ENCODE measurements around the gene SMPX. TPM values are rescaled to one million over a fixed set of nuclear protein-coding genes. Genes with fewer than 3 reads are reported as not detected.

Gene SMPX
- total and polyA plus RNA-seq, 2 experiments from 2014 or later, result not detected

DNA sequence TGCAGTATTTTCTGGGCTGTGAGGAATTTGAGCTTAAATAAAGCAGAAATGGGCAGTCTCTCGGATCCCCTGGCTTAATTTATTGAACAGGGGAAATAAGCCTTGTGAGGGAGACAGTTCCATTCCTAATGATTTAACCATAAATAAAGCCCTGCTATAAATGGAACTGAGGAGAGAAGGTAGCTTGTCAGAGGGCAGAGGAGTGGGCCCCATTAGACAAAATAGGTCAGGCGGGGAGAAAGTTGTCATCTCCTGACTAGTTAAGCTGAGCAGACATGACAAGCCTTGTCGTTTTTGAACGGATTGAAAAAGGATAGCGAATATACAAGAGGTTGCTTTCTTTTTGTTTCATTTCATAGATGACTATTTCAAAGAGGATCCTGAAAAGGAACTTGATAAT lies 39.3 kb downstream of the SMPX start (continued):
- TF ChIP-seq, protein P1, sequence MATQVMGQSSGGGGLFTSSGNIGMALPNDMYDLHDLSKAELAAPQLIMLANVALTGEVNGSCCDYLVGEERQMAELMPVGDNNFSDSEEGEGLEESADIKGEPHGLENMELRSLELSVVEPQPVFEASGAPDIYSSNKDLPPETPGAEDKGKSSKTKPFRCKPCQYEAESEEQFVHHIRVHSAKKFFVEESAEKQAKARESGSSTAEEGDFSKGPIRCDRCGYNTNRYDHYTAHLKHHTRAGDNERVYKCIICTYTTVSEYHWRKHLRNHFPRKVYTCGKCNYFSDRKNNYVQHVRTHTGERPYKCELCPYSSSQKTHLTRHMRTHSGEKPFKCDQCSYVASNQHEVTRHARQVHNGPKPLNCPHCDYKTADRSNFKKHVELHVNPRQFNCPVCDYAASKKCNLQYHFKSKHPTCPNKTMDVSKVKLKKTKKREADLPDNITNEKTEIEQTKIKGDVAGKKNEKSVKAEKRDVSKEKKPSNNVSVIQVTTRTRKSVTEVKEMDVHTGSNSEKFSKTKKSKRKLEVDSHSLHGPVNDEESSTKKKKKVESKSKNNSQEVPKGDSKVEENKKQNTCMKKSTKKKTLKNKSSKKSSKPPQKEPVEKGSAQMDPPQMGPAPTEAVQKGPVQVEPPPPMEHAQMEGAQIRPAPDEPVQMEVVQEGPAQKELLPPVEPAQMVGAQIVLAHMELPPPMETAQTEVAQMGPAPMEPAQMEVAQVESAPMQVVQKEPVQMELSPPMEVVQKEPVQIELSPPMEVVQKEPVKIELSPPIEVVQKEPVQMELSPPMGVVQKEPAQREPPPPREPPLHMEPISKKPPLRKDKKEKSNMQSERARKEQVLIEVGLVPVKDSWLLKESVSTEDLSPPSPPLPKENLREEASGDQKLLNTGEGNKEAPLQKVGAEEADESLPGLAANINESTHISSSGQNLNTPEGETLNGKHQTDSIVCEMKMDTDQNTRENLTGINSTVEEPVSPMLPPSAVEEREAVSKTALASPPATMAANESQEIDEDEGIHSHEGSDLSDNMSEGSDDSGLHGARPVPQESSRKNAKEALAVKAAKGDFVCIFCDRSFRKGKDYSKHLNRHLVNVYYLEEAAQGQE (IDR thresholded peaks at IDR 0.05; ENCODE audit: unreplicated experiment), result no peak
- no peak for TF ChIP-seq JUNB (IDR thresholded peaks at IDR 0.05; ENCODE audit: unreplicated experiment)
- TF ChIP-seq NANOG (IDR thresholded peaks at IDR 0.05; ENCODE audit: borderline replicate concordance), result no peak
- TF ChIP-seq, protein P2, sequence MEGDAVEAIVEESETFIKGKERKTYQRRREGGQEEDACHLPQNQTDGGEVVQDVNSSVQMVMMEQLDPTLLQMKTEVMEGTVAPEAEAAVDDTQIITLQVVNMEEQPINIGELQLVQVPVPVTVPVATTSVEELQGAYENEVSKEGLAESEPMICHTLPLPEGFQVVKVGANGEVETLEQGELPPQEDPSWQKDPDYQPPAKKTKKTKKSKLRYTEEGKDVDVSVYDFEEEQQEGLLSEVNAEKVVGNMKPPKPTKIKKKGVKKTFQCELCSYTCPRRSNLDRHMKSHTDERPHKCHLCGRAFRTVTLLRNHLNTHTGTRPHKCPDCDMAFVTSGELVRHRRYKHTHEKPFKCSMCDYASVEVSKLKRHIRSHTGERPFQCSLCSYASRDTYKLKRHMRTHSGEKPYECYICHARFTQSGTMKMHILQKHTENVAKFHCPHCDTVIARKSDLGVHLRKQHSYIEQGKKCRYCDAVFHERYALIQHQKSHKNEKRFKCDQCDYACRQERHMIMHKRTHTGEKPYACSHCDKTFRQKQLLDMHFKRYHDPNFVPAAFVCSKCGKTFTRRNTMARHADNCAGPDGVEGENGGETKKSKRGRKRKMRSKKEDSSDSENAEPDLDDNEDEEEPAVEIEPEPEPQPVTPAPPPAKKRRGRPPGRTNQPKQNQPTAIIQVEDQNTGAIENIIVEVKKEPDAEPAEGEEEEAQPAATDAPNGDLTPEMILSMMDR (conservative IDR thresholded peaks at IDR 0.05; ENCODE audit: low read depth in 2 of 2), result no peak
- no peak for TF ChIP-seq ZNF331 (CRISPR knock-in tag; IDR thresholded peaks at IDR 0.05; ENCODE audit: low read depth)
- TF ChIP-seq ZNF114 (CRISPR knock-in tag; IDR thresholded peaks at IDR 0.05), result no peak

DNA sequence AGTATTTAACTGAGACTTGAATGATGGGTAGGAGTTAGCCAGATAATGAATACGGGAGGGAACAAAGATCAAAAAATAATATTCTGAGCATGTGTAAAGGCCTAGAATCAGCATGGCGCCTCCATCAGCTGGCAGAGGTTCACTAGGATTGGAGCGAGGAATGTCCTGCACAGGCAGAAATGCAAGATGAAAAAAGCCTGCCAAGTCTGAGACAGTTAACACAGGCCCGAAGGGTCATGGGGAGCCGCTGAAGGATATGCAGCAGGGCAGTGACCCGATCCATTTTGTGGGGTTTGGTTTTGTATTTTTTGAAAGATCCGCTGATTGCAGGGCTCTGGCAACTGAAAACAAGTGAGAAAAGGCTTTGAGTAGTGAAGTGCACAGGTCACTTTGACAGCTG lies 40.1 kb downstream of the SMPX start:
- Histone ChIP-seq H3K4me1 (ENCODE audit: insufficient read depth) (no peaks in the 10 kb centered on the region), H3K27ac (ENCODE audit: low read depth) (no peak overlapping the region), H3K9me2 (ENCODE audit: insufficient read depth) (no peaks in the 10 kb centered on the region), H3F3A (replicated peaks; ENCODE audit: low read depth) (no peaks in the 10 kb centered on the region), H3K27me3 (ENCODE audit: insufficient read depth) (no peaks in the 10 kb centered on the region), H3K4me3 (no peak overlapping the region), H4K20me1 (replicated peaks; ENCODE audit: insufficient read depth) (no peaks in the 10 kb centered on the region), H3K4me2 (no peak overlapping the region), H2AFZ (no peak overlapping the region), H3K36me3 (ENCODE audit: insufficient read depth) (no peaks in the 10 kb centered on the region), H3K79me2 (replicated peaks; ENCODE audit: insufficient read depth) (no peaks in the 10 kb centered on the region)
- Mint-ChIP-seq H3K27me3 (ENCODE audit: insufficient read depth, low read depth, poor library complexity) (no peaks in the 10 kb centered on the region), H3K27ac (no peak overlapping the region), H3K4me1 (no peaks in the 10 kb centered on the region; the same call in 2 of the 3 replicates), H3K36me3 (ENCODE audit: low read depth) (no peaks in the 10 kb centered on the region), H3K9me3 (no peaks in the 10 kb centered on the region), H3K4me3 (no peak overlapping the region)
- DNase-seq (ENCODE audit: low spot score), result no peak
- no peak for TF ChIP-seq JUNB (IDR thresholded peaks at IDR 0.05; ENCODE audit: unreplicated experiment)
- no peak for ATAC-seq

DNA sequence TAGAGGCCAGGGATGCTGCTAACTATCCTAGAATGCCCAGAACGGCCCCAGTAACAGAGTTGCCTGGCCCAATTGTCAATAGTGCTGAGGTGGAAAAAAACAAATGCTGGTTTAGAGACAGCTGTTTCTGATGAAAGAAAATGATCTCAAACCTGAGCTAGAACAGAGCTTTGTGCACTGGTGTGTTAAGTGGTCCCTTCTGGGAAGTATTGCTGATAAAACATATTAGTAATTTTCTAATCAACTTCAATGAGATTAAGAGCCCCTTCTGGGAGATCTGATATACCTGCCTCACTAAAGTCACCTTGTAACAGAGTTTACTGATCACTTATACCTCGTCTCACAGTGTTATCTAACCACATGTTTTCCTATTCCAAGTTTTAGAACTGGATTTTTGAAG lies 42.1 kb downstream of the SMPX start:
- Mint-ChIP-seq H3K4me1 (no peaks in the 10 kb centered on the region; the same call in 2 of the 3 replicates), H3K27me3 (ENCODE audit: insufficient read depth, low read depth, poor library complexity) (no peaks in the 10 kb centered on the region), H3K27ac (no peak overlapping the region), H3K36me3 (ENCODE audit: low read depth) (no peaks in the 10 kb centered on the region), H3K9me3 (no peaks in the 10 kb centered on the region), H3K4me3 (no peak overlapping the region)
- DNase-seq (ENCODE audit: low spot score) (no peak), ATAC-seq (no peak)
- H3K36me3 ChIP-seq (ENCODE audit: insufficient read depth), result no peaks in the 10 kb centered on the region
- H3K9me2 ChIP-seq (ENCODE audit: insufficient read depth), result no peaks in the 10 kb centered on the region
- no peaks in the 10 kb centered on the region for H3K4me1 ChIP-seq (ENCODE audit: insufficient read depth)
- no peak overlapping the region for H2AFZ ChIP-seq
- no peak overlapping the region for H3K4me3 ChIP-seq
- H3K4me2 ChIP-seq, result no peak overlapping the region
- H3K27ac ChIP-seq (ENCODE audit: low read depth), result no peak overlapping the region
- H3F3A ChIP-seq (replicated peaks; ENCODE audit: low read depth), result no peaks in the 10 kb centered on the region
- H3K27me3 ChIP-seq (ENCODE audit: insufficient read depth), result no peaks in the 10 kb centered on the region
- H3K79me2 ChIP-seq (replicated peaks; ENCODE audit: insufficient read depth), result no peaks in the 10 kb centered on the region
- H4K20me1 ChIP-seq (replicated peaks; ENCODE audit: insufficient read depth), result no peaks in the 10 kb centered on the region
- TF ChIP-seq JUNB (IDR thresholded peaks at IDR 0.05; ENCODE audit: unreplicated experiment) (no peak), EZH2 (IDR thresholded peaks at IDR 0.05; ENCODE audit: low read depth, unreplicated experiment) (no peak), STAT1 (IDR thresholded peaks at IDR 0.05; ENCODE audit: unreplicated experiment) (no peak), ZNF114 (CRISPR knock-in tag; IDR thresholded peaks at IDR 0.05) (no peak)
- TF ChIP-seq, protein P1 (IDR thresholded peaks at IDR 0.05; ENCODE audit: unreplicated experiment), result no peak
- TF ChIP-seq, protein P3, sequence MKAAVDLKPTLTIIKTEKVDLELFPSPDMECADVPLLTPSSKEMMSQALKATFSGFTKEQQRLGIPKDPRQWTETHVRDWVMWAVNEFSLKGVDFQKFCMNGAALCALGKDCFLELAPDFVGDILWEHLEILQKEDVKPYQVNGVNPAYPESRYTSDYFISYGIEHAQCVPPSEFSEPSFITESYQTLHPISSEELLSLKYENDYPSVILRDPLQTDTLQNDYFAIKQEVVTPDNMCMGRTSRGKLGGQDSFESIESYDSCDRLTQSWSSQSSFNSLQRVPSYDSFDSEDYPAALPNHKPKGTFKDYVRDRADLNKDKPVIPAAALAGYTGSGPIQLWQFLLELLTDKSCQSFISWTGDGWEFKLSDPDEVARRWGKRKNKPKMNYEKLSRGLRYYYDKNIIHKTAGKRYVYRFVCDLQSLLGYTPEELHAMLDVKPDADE (IDR thresholded peaks at IDR 0.05), result no peak
